Measurements from ENCODE around the gene LZTR1. TPM values are rescaled to one million over a fixed set of nuclear protein-coding genes. Genes with fewer than 3 reads are reported as not detected.
"Not testable (repeated sequence)": the region's sequence is repeated elsewhere in the genome, so short reads cannot be mapped to it uniquely, and the experiment has no call there.

Gene LZTR1
- total and polyA plus RNA-seq, 2 of the 4 experiments (the other 2 are of a cell fraction) = 22.8 to 41.3 TPM

GRCh38 chr22:21038405-21038804 lies 56.3 kb downstream of the LZTR1 start:
- Histone ChIP-seq H4K5ac (ENCODE audit: low read depth, low read length) (peak overlapping the region; percentile 5), H3K23ac (ENCODE audit: low read depth, low read length) (peak overlapping the region; percentile 11; the same call in 1 of the 2 replicates), H3K36me3 (ENCODE audit: control insufficient read depth, insufficient read depth, low read length) (no peaks in the 10 kb centered on the region), H4K91ac (ENCODE audit: insufficient read depth, low read depth, low read length) (peak overlapping the region; percentile 29), H2BK120ac (ENCODE audit: low read depth, low read length) (peak overlapping the region; percentile 84), H2BK20ac (ENCODE audit: low read depth, low read length) (peak overlapping the region; percentile 70), H3K4ac (ENCODE audit: low read depth, low read length) (peak overlapping the region; percentile 44), H3K79me1 (ENCODE audit: low read depth in 1 of 2, low read length in 2 of 2) (no peaks in the 10 kb centered on the region), H3K56ac (ENCODE audit: extremely low read depth, insufficient read depth, low read length) (peak overlapping the region; percentile 33; the same call in 1 of the 2 replicates), H3K4me3 (ENCODE audit: insufficient read depth, low read depth, low read length) (no peak overlapping the region), H2BK15ac (ENCODE audit: low read depth, low read length) (peak overlapping the region; percentile 31; the same call in 2 of the 3 replicates), H3K4me2 (ENCODE audit: low read depth, low read length) (no peak overlapping the region), H3K18ac (ENCODE audit: low read depth, low read length) (peak overlapping the region; percentile 26), H3K14ac (replicated peaks; ENCODE audit: low read depth, low read length) (peak overlapping the region; percentile 64), H2AK5ac (ENCODE audit: low read depth, low read length) (peak overlapping the region; percentile 33), H2AFZ (replicated peaks; ENCODE audit: low read length, poor library complexity) (no peak overlapping the region), H3K4me1 (ENCODE audit: control insufficient read depth, insufficient read depth, low read length) (0 out of 2 replicates have a peak, but pooled peaks cover 5% of the 10 kb centered on the region), H2BK5ac (ENCODE audit: low read depth, low read length, poor library complexity, severe bottlenecking) (peak overlapping the region; percentile 78), H2AK9ac (replicated peaks; ENCODE audit: low read depth, low read length, poor library complexity) (no peak overlapping the region), H4K8ac (ENCODE audit: low read depth in 2 of 2, low read length in 2 of 2) (peak overlapping the region; percentile 7 to 14; a peak in 2 of 4 replicates), H3K27ac (ENCODE audit: insufficient read depth, low read length) (peak overlapping the region; percentile 75), H3K9ac (ENCODE audit: low read depth, low read length) (no peak overlapping the region), H4K20me1 (ENCODE audit: insufficient read depth, low read length) (no peaks in the 10 kb centered on the region), H3K27me3 (ENCODE audit: control insufficient read depth, insufficient read depth, low read length) (peaks cover under 1% of the 10 kb centered on the region; the same call in 1 of the 2 replicates), H3K9me1 (ENCODE audit: insufficient read depth, low read length) (peaks cover 6% of the 10 kb centered on the region; the same call in 1 of the 2 replicates), H3K9me3 (ENCODE audit: control insufficient read depth, insufficient read depth, low read length) (no peaks in the 10 kb centered on the region)
- no TSS peak for BruUV-seq (replicated peaks)
- ChIA-PET POLR2A (ENCODE audit: unreplicated experiment) (no interaction called here), CTCF (no interaction called here)
- TF ChIP-seq BHLHE40 (IDR thresholded peaks at IDR 0.05; ENCODE audit: low read depth, low read length) (no peak), CTCF (conservative IDR thresholded peaks at IDR 0.05; ENCODE audit: low read depth, low read length) (no peak), CEBPB (IDR thresholded peaks at IDR 0.05; ENCODE audit: low read depth, low read length) (no peak), MAZ (IDR thresholded peaks at IDR 0.05; ENCODE audit: borderline replicate concordance, low read depth, low read length) (no peak)
- intact Hi-C loops (cut with micrococcal nuclease) = no loop called here
- dilution Hi-C loops (cut with HindIII; ENCODE audit: low sequenced_read_pairs, unreplicated experiment) = no loop called here
- ATAC-seq (ENCODE audit: low read depth) (peak; percentile 3; the same call in 1 of the 2 replicates), DNase-seq (peak; percentile 40)
- no CpG with 5 or more reads among the region's 2 CpGs for WGBS, 2 experiments (ENCODE audit: extremely low coverage in 2 of 2, insufficient read length in 1 of 2)
- in situ Hi-C loops (cut with MboI; ENCODE audit: low sequenced_read_pairs) = no loop called here

- POLR2A ChIA-PET (ENCODE audit: unreplicated experiment); dilution Hi-C loops (cut with HindIII; ENCODE audit: low sequenced_read_pairs, unreplicated experiment); H3K4me3 ChIP-seq (ENCODE audit: insufficient read depth, low read depth, low read length); H2AFZ ChIP-seq (replicated peaks; ENCODE audit: low read length, poor library complexity); H2BK15ac ChIP-seq (ENCODE audit: low read depth, low read length); DNase-seq; H4K20me1 ChIP-seq (ENCODE audit: insufficient read depth, low read length); H3K56ac ChIP-seq (ENCODE audit: extremely low read depth, insufficient read depth, low read length); H3K18ac ChIP-seq (ENCODE audit: low read depth, low read length); H4K91ac ChIP-seq (ENCODE audit: insufficient read depth, low read depth, low read length); CTCF ChIA-PET; H4K8ac ChIP-seq (ENCODE audit: low read depth in 2 of 2, low read length in 2 of 2); H3K4me2 ChIP-seq (ENCODE audit: low read depth, low read length); H3K4me1 ChIP-seq (ENCODE audit: control insufficient read depth, insufficient read depth, low read length); H2AK9ac ChIP-seq (replicated peaks; ENCODE audit: low read depth, low read length, poor library complexity); H2AK5ac ChIP-seq (ENCODE audit: low read depth, low read length); H3K27ac ChIP-seq (ENCODE audit: insufficient read depth, low read length); H3K14ac ChIP-seq (replicated peaks; ENCODE audit: low read depth, low read length); H3K9me1 ChIP-seq (ENCODE audit: insufficient read depth, low read length); BruUV-seq (replicated peaks); H2BK5ac ChIP-seq (ENCODE audit: low read depth, low read length, poor library complexity, severe bottlenecking); H3K79me1 ChIP-seq (ENCODE audit: low read depth in 1 of 2, low read length in 2 of 2); ATAC-seq (ENCODE audit: low read depth); H3K23ac ChIP-seq (ENCODE audit: low read depth, low read length); intact Hi-C loops (cut with micrococcal nuclease); H3K27me3 ChIP-seq (ENCODE audit: control insufficient read depth, insufficient read depth, low read length); H3K36me3 ChIP-seq (ENCODE audit: control insufficient read depth, insufficient read depth, low read length); H4K5ac ChIP-seq (ENCODE audit: low read depth, low read length); in situ Hi-C loops (cut with MboI; ENCODE audit: low sequenced_read_pairs); H2BK20ac ChIP-seq (ENCODE audit: low read depth, low read length); H3K9ac ChIP-seq (ENCODE audit: low read depth, low read length); H3K9me3 ChIP-seq (ENCODE audit: control insufficient read depth, insufficient read depth, low read length): not testable (repeated sequence)
- no CpG with 5 or more reads among the region's 5 CpGs for WGBS, 2 experiments (ENCODE audit: extremely low coverage in 2 of 2, insufficient read length in 1 of 2)
- Histone ChIP-seq H3K4ac (ENCODE audit: low read depth, low read length) (peak overlapping the region; percentile 13; the same call in 1 of the 2 replicates), H2BK120ac (ENCODE audit: low read depth, low read length) (peak overlapping the region; percentile 31; the same call in 1 of the 2 replicates)
These were observed 57.1 kb downstream of the LZTR1 start for GRCh38 chr22:21039158-21039557.
